Pulmonary artery endothelial cell (primary cell): ENCODE data around the gene RHOA. TPM values are rescaled to one million over a fixed set of nuclear protein-coding genes. Genes with fewer than 3 reads are reported as not detected.
"Not testable (repeated sequence)": the region's sequence is repeated elsewhere in the genome, so short reads cannot be mapped to it uniquely, and the experiment has no call there.

Experiments
- DNase-seq: peaks from one replicate; pipeline ENCODE4 v3.0.0-alpha.2; 2011; ENCODE audit warnings: low read depth, low spot score
- total RNA-seq: library from RNA; depleted of rRNA; stranded (reverse); fragments of >200 nt; gene quantifications from 2 replicates; pipeline ENCODE4 v1.2.3, GENCODE V29; 2014

Gene RHOA
- total RNA-seq, 1 donor from 2014 or later = 659 TPM

DNA sequence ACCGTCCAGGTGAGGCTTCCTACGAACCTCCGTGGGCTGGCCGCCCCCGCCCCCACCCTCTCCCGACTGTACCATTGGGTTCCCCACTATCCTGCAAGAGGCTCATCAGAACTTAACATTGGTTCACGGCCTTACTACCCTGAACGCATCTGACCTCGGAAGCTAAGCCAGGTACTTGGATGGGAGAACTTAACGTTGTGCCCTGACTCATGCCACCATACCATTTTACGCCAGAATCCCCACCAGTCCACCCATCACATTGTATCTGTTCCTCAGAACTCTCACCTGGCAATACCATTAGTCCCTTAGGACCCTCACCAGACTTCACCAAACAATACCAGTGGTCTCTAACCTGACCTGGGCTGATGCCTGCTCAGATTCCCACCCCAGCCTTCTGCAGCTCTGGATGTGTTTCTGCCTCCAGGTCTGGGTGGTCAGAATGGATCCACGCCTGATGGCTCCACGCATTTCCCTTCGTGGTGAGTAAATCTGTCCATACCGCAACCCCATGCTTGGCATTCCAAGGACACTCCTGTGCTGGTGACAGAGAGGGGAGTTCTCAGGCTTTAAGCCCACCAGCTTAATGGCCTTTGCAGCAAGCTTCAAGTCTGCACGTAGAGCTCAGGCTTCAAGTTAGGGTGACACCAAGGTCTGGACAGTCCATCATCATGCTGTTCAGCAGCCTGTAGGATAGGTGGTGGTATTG lies 1.0 kb upstream of the RHOA start:
- no peak for DNase-seq

DNA sequence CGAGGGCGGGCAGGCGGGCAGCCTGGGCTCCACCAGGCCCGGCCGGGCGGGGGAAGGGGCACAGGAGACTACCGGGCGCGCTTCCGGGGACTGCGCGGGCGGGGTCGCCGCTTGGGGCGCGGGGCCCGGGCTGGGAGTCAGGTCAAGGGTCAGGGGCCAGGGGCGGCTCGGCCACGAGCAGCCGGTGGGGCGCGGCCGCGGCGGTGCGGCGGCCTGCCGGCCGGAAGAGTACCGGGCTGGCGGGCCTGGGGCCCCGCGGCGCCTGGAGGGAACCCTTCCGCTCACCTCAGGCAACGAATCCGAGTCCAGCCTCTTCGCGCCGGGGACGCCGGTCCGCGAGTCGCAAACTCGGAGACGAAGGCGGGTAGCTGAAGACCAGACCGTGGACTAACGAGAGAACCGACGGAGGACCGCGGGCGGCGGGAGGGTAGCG lies 225 bp downstream of the RHOA start:
- DNase-seq = no peak

DNA sequence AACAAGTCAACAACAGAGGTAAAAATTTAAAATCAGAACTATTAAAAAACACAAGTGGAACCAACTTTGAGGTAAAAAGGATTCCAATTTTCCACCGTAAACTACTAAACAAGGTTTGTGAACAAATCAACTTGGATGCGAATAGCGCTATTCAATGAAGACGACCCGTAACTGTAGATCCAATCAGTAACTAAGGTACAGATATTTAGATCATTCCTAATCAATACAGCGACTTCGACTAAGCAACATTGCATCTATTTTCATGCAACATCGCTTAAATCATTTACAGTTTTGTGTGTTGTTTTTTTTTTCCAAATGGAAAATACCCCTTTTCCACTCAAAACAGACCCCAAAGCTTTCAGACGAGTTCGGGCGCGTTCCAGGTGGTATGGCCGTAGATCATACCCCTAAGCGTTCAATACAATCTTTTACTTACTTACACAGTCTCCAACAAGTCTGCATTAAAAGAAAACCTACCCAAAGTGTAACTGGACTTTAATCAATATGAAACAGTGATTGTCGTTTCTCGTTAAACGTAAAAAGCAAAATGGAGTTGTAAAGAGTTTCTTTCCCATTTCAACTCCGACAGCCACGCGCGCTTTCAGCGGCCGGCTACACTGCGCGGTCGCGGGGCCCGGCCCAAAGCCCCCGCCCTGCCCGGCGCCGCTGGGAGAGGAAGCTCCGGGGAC lies 786 bp downstream of the RHOA start:
- DNase-seq = no peak

DNA sequence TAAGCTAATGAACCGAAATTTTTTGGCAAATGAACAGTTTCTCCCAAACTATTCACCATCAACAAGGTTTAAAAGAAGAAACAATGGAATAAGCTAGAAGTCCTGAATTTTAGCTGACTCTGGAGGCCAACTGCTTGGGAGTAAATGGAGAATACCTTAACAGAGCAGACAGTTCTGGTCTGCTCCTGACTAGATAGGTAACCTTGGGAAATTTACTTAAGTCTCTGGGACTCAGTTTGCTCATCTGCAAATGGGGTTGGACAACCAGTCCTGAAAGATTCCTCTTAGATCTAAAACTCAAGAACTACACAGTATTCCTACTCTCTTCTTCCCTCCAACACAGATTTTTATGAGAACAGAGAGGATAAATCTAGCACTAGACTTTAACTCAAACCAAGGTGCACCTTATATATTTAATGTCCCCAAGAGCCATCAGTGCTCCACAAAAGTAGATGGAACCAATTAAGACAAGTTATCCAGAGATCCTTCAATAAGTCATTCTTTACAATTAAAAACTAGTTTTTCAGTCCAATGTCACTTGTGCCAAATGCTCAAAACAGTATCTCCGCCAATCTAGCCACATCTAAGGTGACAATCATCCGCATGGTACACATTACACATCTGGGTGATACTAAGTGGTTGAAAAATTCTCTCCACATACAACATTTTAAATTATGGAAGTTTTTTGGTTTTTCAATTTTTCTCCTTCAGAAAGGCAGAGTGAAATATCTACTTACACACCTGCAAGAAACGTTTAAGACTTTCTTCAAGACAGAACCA lies 1.5 kb downstream of the RHOA start:
- DNase-seq = no peak

DNA sequence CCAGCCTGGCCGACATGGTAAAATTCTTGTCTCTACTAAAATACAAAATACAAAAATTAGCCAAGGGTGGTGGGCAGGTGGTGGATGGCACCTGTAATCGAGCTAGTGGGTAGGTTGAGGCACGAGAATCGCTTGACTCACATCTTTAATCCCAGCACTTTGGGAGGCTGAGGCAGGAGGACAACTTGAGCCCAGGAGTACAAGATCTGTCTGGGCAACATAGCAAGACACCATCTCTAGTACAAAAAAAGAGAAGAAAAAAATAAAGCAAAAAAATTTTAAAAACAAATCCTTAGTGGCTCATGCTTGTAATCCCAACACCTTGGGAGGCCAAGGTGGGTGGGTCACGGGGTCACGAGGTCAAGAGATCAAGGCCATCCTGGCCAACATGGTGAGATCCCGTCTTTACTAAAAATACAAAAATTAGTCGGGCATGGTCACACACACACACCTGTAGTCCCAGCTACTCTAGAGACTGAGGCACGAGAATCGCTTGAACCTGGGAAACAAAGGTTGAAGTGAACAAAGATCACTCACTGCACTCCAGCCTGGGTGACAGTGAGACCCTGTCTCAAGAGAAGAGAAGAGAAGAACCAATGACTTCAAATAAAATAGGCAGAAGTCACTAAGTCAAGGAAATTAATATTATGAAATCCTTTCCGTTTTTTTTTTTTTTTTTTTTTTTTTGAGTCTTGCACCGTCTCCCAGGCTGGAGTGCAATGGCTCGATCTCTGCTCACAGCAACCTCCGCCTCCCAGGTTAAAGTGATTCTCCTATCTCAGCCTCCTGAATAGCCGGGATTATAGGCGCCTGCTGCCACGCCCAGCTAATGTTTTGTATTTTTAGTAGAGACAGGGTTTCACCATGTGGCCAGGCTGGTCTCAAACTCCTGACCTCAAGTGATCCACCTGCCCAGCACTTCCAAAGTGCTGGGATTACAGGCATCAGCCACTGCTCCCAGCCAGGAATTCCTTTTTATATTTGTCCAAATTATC lies 4.9 kb downstream of the RHOA start:
- no peak for DNase-seq

DNA sequence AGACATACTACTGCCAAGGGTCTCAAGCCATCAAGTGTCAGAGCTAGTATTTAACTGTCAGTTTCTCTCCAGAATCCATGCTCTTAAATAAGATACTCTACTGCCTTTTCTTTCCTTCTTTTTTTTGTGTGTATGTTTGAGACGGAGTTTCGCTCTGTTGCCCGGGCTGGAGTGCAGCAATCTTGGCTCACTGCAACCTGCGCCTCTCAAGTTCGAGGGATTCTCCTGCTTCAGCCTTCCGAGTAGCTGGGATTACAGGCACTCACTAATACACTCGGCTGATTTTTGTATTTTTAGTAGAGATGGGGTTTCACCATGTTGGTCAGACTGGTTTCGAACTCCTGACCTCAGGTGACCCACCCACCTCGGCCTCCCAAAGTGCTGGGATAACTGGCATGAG lies 6.2 kb downstream of the RHOA start:
- not testable (repeated sequence) for DNase-seq

DNA sequence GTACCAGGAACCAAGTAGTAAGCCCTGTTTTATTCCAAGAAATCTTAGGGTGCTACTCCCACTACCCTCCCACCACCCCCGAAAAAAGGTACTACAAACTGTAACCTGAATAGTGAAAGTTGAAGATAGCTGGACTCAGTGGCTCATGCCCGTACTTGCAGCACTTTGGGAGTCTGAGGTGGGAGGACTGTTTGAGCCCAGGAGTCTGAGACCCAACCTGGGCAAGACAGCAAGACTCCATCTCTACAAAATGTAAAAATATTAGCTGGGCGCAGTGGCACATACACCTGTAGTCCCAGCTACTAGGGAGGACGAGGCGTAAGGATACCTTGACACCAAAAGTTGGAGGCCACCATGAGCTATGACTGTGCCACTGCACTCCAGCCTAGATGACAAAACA lies 7.9 kb downstream of the RHOA start:
- no peak for DNase-seq

DNA sequence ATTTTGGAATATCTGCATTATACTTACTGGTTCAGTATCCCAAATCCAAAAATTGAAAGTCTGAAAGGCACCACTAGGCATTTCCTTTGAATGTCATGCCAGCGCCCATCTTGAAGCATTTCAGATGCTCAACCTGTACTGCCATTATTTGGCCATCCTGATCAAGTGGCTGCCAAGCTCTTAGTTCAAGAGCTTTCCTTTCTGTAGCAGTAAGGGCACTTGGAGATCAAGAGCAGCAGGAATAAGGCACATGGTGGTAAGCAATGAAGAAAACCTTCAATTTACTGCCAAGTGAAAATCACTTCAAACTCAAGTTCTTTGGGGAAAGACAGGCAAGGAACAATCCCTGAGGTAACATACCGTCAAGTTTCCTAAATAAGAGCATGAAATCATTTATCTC lies 10.0 kb downstream of the RHOA start:
- no peak for DNase-seq

DNA sequence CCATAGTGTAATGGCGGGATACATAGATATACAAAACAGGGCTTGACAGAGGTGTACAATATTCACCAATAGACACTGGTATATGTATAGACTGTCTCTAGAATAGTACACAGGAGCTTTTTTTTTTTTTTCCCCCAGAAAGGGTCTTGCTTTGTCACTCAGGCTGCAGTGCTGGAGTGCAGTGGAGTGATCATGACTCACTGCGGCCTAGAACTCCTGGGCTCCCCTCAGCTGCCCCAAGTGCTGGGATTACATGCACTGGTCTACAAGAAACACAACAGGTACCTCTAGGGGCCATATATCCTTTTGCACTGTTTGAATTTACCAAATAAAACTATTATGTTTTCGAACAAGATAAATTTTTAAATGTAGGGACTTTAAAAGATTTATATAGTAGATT lies 12.3 kb downstream of the RHOA start:
- no peak for DNase-seq

DNA sequence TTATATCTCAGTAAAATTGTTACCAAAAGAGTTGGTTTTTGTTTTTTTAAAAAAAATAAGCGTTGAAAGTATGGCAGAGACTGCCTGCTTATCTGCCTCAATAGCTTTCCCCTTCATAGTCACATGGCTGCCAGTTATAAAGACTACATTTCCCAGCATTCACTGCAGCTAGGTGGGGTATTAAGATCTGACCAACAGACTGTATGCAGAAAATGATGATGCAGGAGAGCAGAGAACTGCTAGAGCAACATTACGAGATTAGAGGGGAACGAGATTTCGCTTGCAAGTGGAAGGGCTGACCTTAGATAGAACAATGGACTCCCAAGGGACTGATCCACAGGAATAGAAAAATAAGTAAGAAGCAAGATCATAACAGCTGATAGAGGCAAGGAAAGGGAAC lies 14.3 kb downstream of the RHOA start:
- no peak for DNase-seq

DNA sequence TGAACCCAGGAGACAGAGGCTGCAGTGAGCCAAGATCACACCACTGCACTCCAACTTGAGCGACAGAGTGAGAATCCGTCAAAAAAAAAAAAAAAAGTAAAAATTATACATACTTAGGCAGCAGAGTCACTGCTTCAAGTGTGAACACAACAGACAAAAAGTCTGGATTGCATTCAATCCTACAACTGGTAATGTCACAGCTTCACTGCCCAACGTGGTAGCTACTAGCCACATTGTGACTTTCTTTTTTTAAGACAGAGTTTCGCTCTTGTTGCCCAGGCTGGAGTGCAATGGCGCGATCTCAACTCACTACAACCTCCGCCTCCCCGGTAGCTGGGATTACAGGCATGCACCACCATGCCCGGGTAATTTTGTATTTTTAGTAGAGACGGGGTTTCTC lies 20.5 kb downstream of the RHOA start:
- not testable (repeated sequence) for DNase-seq

DNA sequence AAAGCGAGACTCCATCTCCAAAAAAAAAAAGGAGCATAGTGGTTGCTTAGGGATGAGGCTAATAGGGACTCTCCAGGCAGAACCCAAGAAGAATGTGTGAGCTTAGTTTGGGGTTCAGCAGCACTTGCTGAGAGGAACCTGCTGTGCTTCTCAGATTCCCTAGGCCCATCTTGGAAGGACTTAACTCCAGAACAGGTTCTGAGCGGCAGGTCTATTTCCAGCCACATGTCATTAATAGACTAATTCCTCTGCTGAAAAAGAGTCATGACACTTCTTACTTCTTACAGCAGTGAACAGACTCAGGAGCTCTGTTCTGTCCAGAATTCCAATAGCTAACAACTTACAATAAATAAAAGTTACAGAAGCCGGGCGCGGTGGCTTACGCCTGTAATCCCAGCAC lies 22.5 kb downstream of the RHOA start:
- DNase-seq = no peak

DNA sequence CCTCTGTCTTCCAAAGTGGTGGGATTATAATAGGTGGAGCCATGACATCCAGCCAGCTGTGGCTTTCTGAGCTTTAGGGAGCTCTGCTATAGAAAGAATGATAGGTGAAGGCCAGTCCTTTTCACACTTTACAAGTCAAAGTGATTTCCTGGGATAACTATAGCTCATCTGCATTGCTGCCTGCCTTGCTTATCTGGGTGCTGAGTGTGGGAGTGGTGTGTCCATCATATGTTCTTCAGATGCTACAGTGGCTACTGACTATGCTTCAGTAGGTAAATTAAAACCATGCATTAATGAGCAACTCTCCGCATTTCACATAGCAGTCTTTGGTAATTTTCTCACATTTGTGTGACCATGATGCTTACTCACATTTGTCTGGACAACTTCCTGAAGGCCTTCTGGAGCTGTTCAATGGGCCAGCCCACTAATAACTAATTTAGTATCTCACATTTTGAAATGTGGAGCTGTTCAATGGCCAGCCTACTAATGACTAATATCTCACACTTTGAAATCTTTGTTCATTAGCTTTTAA lies 23.4 kb downstream of the RHOA start:
- DNase-seq = no peak

DNA sequence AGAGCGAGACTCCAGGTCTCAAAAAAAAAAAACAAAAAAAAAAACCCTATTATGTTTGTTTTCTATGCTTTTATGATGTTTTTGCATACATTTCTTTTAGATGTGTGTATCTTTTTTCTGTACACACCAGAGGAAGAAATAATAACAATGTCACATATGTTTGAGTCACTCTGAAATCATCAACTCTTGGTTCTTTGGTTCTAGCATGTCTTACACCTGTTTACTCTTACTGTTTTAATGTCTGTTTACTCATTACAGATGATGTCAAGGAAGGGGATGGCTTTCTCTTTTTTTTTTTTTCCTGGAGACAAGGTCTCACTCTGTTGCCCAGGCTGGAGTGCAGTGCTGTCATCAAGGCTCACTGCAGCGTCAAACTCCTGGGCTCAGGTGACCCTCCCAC lies 24.1 kb downstream of the RHOA start:
- no peak for DNase-seq

DNA sequence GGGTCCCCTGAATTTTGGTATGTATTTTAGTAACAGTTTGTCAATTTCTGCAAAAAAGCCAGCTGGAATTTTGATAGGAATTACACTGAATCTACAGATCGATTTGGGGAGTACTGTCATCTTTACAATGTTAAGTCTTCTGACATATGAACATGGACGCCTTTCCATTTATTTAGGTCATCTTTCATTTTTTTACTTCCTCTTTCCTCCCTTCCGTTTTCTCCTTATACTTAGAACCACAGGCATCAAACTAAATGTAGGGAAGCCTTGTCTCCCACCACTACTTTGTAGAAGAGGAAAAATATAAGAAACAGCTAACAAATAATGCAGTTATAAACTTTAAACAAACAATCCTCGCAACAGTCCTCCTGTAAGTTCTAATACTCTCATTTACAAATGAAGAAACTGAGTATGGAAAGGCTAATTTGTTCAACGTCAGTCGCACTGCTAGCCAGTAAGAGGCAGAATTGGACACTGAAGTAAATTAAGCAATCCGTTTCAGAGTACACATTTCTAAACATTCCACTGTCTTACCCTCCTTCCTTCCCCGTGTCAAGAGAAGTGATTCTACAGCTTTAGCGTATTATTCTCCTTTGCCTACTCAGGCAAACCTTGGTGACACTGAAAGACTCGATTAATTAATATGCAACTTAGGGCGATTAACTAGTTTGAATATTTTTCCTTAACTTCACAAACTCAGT lies 25.6 kb downstream of the RHOA start:
- DNase-seq = no peak

DNA sequence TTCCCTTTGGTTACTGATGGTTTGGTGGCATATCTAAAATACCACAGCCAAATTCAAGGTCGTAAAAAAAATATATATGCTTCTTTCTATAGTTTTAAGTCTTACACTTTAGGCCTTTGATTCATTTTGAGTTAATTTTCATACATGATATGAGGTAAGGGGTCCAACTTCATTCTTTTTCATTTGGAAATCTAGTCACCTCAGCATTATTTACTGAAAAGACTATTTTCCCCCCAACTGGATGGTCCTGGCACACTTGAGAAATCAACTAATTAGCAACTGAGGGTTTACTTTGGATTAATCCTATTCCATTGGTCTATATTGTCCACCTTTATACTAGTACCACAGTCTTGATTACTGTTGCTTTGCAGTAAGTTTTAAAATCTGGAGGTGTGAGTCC lies 26.2 kb downstream of the RHOA start:
- no peak for DNase-seq

DNA sequence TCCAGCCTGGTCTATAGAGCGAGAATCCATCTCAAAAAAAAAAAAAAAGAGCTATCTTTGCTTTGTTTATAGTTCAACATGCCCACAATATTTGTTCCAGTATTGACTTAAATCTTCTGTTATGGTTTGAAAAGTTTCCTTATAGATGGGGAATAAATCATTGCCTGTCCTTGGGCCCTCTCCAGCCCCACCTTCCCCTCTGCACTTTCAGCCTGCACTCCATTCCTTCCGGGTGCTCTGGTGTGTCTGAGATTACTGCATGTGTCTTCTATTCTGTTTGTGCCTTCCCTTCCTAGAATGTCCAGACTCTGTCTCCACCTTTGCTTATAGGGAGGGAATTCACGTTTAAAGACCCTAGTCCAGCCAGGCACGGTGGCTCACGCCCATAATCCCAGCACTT lies 28.4 kb downstream of the RHOA start:
- no peak for DNase-seq

DNA sequence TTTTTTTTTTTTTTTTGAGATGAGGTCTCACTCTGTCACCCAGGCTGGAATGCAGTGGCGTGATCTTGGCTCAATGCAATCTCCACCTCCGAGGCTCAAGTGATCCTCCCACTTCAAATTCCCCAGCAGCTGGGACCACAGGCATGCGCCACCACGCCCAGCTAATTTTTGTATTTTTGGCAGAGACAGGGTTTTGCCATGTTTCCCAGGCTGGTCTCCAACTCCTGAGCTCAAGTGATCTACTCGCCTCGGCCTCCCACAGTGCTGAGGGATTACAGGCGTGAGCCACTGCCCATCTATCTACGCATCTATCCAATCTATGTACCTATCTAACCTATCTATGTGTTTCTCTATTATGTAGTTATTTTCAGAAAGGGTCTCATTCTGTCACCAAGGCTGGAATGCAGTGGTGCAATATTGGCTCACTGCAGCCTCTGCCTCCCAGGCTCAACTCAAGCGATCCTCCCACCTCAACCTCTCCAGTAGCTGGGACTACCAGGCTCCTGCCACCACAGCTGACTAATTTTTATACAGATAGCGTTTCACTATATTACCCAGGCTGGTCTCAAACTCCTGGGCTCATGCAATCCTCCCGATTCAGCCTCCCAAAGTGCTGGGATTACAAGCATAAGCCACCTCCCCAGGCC lies 33.4 kb downstream of the RHOA start:
- no peak for DNase-seq

DNA sequence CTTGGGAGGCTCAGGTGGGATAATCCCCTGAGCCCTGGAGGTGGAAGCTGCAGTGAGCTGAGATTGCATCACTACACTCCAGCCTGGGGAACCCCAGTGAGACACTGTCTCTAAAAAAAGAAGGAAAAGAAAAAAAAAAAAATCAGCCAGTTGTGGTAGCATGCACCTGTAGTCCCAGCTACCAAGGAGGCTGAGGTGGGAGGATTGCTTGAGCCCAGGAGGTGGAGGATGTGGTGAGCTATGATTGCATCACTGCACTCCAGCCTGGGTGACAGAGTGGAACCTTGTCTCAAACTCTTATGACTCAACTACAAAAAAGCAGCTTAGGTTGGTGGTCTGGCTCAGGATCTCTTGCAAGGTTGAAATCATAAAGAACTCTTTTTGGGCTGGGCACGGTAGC lies 34.3 kb downstream of the RHOA start:
- no peak for DNase-seq

DNA sequence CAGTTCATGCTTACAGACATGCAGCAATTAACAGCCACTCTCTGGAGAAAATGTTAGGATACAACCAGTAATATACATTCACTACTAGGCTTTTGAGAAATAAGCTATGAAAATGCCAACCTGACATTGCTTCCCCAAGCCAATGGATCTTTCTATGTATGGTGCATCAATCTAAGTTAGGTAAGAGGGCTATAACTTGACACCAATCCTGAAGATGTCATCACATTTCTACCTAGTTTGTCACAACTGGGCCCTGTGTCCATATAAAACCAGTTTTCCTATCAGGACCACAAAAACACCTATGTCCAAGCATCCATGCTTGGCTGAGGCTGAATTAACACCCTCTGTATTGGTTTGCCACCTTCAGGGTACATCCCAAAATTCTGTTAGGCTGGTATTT lies 39.8 kb downstream of the RHOA start:
- DNase-seq = no peak
